Nephron (organoid): ENCODE results near the gene ISL2.

ENCODE experiments used
- H3K27ac Mint-ChIP-seq, 3 experiments: 2 replicates each; pipeline ENCODE4 v1.8.0; 2020; ENCODE audit warnings: mixed read lengths in 3 of 3, mild to moderate bottlenecking in 2 of 3, moderate library complexity in 1 of 3
- H3K27me3 Mint-ChIP-seq: 2 replicates; pipeline ENCODE4 v1.8.0; 2021; ENCODE audit warnings: low read depth, mild to moderate bottlenecking, moderate library complexity, mixed read lengths
- H3K36me3 Mint-ChIP-seq: 2 replicates; pipeline ENCODE4 v1.8.0; 2020; ENCODE audit warnings: low read depth, mixed read lengths
- H3K4me1 Mint-ChIP-seq: 2 replicates; pipeline ENCODE4 v1.8.0; 2020; ENCODE audit warnings: mixed read lengths
- H3K4me3 Mint-ChIP-seq, 3 experiments: 2 replicates each; pipeline ENCODE4 v1.8.0; 2020; ENCODE audit warnings: mild to moderate bottlenecking in 3 of 3, mixed read lengths in 3 of 3, moderate library complexity in 2 of 3
- H3K9me3 Mint-ChIP-seq: 2 replicates; pipeline ENCODE4 v1.8.0; 2020; ENCODE audit warnings: mixed read lengths
- TF ChIP-seq, protein P1 (sequence below), 3 experiments: fragments of 200-600 bp; sonication (generic); IDR thresholded peaks; one replicate each; pipeline ENCODE4 v1.5.0; 2021; ENCODE audit warnings: antibody characterized with exemption in 3 of 3; ENCODE audit not compliant: unreplicated experiment in 3 of 3

The ISL2 gene

GRCh38 chr15:76380249-76380648 lies 43.7 kb downstream of the ISL2 start:
- no peak overlapping the region for H3K4me3 Mint-ChIP-seq
- TF ChIP-seq, protein P1, sequence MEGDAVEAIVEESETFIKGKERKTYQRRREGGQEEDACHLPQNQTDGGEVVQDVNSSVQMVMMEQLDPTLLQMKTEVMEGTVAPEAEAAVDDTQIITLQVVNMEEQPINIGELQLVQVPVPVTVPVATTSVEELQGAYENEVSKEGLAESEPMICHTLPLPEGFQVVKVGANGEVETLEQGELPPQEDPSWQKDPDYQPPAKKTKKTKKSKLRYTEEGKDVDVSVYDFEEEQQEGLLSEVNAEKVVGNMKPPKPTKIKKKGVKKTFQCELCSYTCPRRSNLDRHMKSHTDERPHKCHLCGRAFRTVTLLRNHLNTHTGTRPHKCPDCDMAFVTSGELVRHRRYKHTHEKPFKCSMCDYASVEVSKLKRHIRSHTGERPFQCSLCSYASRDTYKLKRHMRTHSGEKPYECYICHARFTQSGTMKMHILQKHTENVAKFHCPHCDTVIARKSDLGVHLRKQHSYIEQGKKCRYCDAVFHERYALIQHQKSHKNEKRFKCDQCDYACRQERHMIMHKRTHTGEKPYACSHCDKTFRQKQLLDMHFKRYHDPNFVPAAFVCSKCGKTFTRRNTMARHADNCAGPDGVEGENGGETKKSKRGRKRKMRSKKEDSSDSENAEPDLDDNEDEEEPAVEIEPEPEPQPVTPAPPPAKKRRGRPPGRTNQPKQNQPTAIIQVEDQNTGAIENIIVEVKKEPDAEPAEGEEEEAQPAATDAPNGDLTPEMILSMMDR (IDR thresholded peaks at IDR 0.05; ENCODE audit: unreplicated experiment in 3 of 3), result no peak
- peak overlapping the region in 1 of 3 experiments; percentile 42 for H3K27ac Mint-ChIP-seq
- no peaks in the 10 kb centered on the region for H3K9me3 Mint-ChIP-seq
- H3K27me3 Mint-ChIP-seq, result no peaks in the 10 kb centered on the region
- peaks cover 4% of the 10 kb centered on the region for H3K4me1 Mint-ChIP-seq
- peaks cover 4% of the 10 kb centered on the region for H3K36me3 Mint-ChIP-seq

DNA sequence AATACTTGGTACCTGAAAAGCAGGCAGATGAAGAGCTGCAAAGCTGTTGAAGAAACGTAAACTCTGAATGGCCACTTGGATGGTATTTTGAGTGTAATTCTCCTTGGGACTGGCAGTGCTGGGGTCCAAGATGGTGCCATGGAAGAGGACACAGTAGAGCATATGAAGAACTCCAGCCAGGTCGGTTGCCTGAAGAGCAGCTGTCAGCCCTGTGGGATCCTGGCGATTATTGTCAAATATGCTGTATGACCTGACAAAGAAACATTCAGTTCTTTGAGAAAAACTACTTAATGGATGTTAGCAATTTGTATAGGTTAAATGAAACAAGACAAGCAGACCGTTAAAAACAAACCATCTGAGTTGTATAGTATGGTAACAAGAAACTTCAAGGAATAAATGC lies 44.8 kb downstream of the ISL2 start:
- no peaks in the 10 kb centered on the region for H3K9me3 Mint-ChIP-seq
- TF ChIP-seq, protein P1 (IDR thresholded peaks at IDR 0.05; ENCODE audit: unreplicated experiment in 3 of 3), result no peak
- H3K27ac Mint-ChIP-seq, result no peak overlapping the region
- peaks cover 4% of the 10 kb centered on the region for H3K36me3 Mint-ChIP-seq
- H3K4me1 Mint-ChIP-seq, result peaks cover 4% of the 10 kb centered on the region
- H3K27me3 Mint-ChIP-seq, result no peaks in the 10 kb centered on the region
- no peak overlapping the region for H3K4me3 Mint-ChIP-seq

GRCh38 chr15:76382987-76383728 lies 46.6 kb downstream of the ISL2 start:
- Mint-ChIP-seq H3K27me3 (no peaks in the 10 kb centered on the region), H3K27ac (no peak overlapping the region), H3K9me3 (no peaks in the 10 kb centered on the region), H3K4me3 (no peak overlapping the region), H3K36me3 (peaks cover 4% of the 10 kb centered on the region), H3K4me1 (no peaks in the 10 kb centered on the region)
- TF ChIP-seq, protein P1 (IDR thresholded peaks at IDR 0.05; ENCODE audit: unreplicated experiment in 3 of 3), result no peak

DNA sequence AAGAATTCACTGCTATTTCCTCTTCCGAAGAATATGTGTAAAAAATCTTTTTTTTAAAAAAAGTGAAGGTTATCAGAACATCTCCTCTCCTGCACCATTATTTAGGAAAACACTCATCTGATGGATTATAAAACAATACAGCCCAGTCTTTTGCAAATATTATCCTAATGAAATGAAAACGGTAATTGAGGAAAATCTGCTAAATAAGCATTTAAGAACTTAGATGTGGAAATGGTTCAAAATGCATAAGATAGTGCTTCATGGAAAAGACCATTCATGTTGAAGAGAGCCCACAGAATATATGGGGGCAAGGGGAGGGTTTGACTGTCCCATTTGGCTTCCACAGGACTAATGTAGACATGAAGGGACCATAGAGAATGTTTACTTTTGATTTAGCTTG lies 47.8 kb downstream of the ISL2 start:
- no peaks in the 10 kb centered on the region for H3K27me3 Mint-ChIP-seq

DNA sequence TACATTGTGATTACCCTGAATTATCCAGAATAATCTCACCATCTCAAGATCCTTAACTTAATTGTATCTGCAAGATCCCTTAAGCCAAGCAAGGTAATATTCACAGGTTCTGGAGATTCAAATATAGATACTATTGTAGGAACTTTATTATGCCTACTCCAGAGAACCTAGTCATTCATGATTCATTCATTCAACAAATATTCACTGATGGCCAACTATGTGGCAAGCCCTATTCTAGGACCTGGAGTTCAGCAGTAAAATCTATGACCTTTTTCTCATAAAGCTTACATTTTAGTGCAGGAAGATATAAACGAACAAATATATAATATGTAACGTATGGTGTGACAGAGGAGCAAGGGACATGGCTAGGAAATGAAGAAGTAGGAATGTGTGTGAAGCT lies 49.6 kb downstream of the ISL2 start:
- no peaks in the 10 kb centered on the region for H3K9me3 Mint-ChIP-seq
- H3K4me3 Mint-ChIP-seq, result no peak overlapping the region
- H3K27ac Mint-ChIP-seq, result no peak overlapping the region
- no peaks in the 10 kb centered on the region for H3K27me3 Mint-ChIP-seq
- no peaks in the 10 kb centered on the region for H3K4me1 Mint-ChIP-seq
- TF ChIP-seq, protein P1 (IDR thresholded peaks at IDR 0.05; ENCODE audit: unreplicated experiment in 3 of 3), result no peak
- H3K36me3 Mint-ChIP-seq, result peaks cover 4% of the 10 kb centered on the region

More for the DNA sequence above, 47.8 kb downstream of the ISL2 start:
- Mint-ChIP-seq H3K4me3 (no peak overlapping the region), H3K4me1 (no peaks in the 10 kb centered on the region), H3K36me3 (peaks cover 4% of the 10 kb centered on the region), H3K27ac (no peak overlapping the region), H3K9me3 (no peaks in the 10 kb centered on the region)
- TF ChIP-seq, protein P1 (IDR thresholded peaks at IDR 0.05; ENCODE audit: unreplicated experiment in 3 of 3), result no peak

DNA sequence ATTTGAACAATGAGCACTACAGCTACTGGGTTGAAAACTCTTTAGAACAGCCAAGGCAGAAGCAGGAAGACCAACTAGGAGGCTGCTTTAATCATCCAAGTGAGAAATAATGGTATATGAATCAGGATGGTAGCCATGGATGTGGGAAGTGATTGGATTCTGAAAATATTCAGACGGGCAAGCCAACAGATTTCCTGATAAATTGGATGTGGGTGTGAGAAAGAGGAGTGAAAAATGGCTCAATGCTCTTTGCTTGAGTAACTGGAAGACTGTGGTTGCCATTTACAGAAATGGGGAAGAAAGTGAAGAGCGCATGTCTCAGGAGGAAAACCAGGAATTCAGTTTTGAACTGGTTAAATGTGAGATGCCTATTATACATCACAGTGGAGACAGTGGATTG lies 50.4 kb downstream of the ISL2 start:
- peaks cover 4% of the 10 kb centered on the region for H3K36me3 Mint-ChIP-seq
- H3K27me3 Mint-ChIP-seq, result no peaks in the 10 kb centered on the region
- H3K4me3 Mint-ChIP-seq, result no peak overlapping the region
- no peak overlapping the region for H3K27ac Mint-ChIP-seq
- TF ChIP-seq, protein P1 (IDR thresholded peaks at IDR 0.05; ENCODE audit: unreplicated experiment in 3 of 3), result no peak
- H3K9me3 Mint-ChIP-seq, result no peaks in the 10 kb centered on the region
- H3K4me1 Mint-ChIP-seq, result no peaks in the 10 kb centered on the region
